ENCODE results near the gene NOP53. TPM values are rescaled to one million over a fixed set of nuclear protein-coding genes. Genes with fewer than 3 reads are reported as not detected.

Gene NOP53
- total RNA-seq, 6 donors from 2014 or later: 261 to 432 (median 282) TPM

DNA sequence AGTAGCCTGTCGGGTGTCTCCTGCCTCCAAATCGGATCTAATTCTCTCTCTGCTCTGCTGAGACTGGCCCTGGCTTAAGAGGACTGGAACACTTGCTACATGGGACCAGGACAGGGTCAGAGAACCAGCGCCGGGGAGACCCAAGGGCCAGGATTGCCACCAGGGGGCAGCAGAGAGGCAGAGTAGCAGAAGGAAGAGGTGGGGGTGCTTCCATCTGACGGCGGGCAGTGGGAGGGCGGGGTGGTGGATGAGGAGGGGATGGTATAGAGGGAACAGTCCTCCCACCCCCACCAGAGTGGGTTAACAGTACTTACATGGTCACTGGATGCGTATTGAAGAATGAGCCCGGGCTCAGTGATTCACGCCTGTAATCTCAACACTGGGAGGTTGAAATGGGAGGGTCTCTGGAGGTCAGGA, 45.1 kb downstream of the NOP53 start:
- TF ChIP-seq EP300 (IDR thresholded peaks at IDR 0.05): no peak
- peak; percentile 64 to 83 (median 72) for TF ChIP-seq CTCF (IDR thresholded peaks at IDR 0.05)
- H3K4me3 ChIP-seq: no peak overlapping the region
- peaks cover 0 to 8% (median 1%) of the 10 kb centered on the region in 4 donors for H3K4me1 ChIP-seq
- H3K36me3 ChIP-seq: peaks cover 5 to 29% (median 8%) of the 10 kb centered on the region in 4 donors
- ATAC-seq (ENCODE audit: low FRiP score in 2 of 2) (peak; percentile 77 to 91), DNase-seq (peak; percentile 71 to 86)
- H3K27me3 ChIP-seq: no peaks in the 10 kb centered on the region
- 10 to 19% methylated on average over 10 of the region's 10 CpGs for whole genome bisulfite sequencing, 2 donors
- no peak overlapping the region for H3K27ac ChIP-seq
- no peaks in the 10 kb centered on the region for H3K9me3 ChIP-seq

DNA sequence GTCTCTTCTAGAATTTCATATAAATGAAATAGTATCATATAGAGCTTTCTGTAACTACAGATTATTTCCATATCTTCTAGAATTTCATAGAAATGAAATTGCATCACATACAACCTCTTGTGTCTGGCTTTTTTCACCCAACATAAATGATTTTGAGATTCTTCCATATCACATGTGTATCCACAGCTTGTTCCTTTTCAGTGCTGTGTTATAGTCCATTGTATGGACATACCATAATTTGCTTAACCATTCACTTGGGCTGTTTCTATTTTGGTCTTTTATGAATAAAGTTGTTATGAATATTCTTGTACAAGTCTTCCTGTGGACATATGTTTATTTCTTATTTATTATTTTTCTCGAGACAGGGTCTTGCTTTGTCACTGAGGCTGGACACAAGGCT, 47.3 kb downstream of the NOP53 start:
- ATAC-seq (ENCODE audit: low FRiP score in 2 of 2) (no peak), DNase-seq (no peak)
- 91 to 95% methylated on average over 1 of the region's 1 CpG for WGBS, 2 donors
- Histone ChIP-seq H3K4me1 (peaks cover 0 to 8% (median 1%) of the 10 kb centered on the region in 4 donors), H3K4me3 (no peak overlapping the region), H3K27me3 (no peaks in the 10 kb centered on the region), H3K9me3 (no peaks in the 10 kb centered on the region), H3K36me3 (peaks cover 0 to 7% (median 1%) of the 10 kb centered on the region in 4 donors), H3K27ac (no peak overlapping the region)
- TF ChIP-seq EP300 (IDR thresholded peaks at IDR 0.05) (no peak), POLR2AphosphoS5 (IDR thresholded peaks at IDR 0.05) (no peak), CTCF (IDR thresholded peaks at IDR 0.05) (no peak), POLR2A (IDR thresholded peaks at IDR 0.05) (no peak)

GRCh38 chr19:47794526-47794925, 49.2 kb downstream of the NOP53 start:
- Histone ChIP-seq H3K4me1 (peaks cover 0 to 8% (median 0%) of the 10 kb centered on the region in 4 donors), H3K36me3 (no peaks in the 10 kb centered on the region), H3K27me3 (no peaks in the 10 kb centered on the region), H3K9me3 (no peaks in the 10 kb centered on the region), H3K4me3 (no peak overlapping the region), H3K27ac (no peak overlapping the region)
- TF ChIP-seq POLR2AphosphoS5 (IDR thresholded peaks at IDR 0.05): no peak
- no peak for TF ChIP-seq EP300 (IDR thresholded peaks at IDR 0.05)
- no peak for TF ChIP-seq CTCF (IDR thresholded peaks at IDR 0.05)
- no peak for TF ChIP-seq POLR2A (IDR thresholded peaks at IDR 0.05)
- WGBS, 2 donors: 76 to 87% methylated on average over 18 of the region's 18 CpGs
- ATAC-seq (ENCODE audit: low FRiP score in 2 of 2) (no peak), DNase-seq (no peak)

DNA sequence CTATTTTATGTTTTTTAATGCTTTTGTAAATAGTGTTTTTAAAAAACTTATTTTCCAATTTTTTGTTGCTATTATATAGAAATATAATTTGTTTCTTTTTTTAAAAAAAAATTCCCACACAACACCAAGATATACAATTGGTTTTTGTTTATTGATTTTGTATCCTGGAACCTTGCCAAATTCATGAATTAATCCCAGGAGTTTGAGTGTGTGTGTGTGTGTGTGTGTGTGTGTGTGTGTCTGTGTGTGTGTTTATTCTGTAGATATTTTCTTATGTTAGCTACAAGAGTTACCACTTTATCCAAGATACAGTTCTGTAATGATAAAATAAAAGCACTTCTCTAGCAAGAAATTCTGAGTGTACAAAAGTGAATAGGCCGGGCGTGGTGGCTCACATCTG, 51.4 kb downstream of the NOP53 start:
- 67 to 80% methylated on average over 2 of the region's 2 CpGs for WGBS, 2 donors
- no peak for DNase-seq
- TF ChIP-seq EP300 (IDR thresholded peaks at IDR 0.05): no peak
- H3K27me3 ChIP-seq: no peaks in the 10 kb centered on the region
- H3K9me3 ChIP-seq: no peaks in the 10 kb centered on the region
- no peaks in the 10 kb centered on the region for H3K36me3 ChIP-seq
- no peak overlapping the region for H3K27ac ChIP-seq
- H3K4me1 ChIP-seq: no peaks in the 10 kb centered on the region
- no peak overlapping the region for H3K4me3 ChIP-seq
- ATAC-seq (ENCODE audit: low FRiP score in 2 of 2): no peak

DNA sequence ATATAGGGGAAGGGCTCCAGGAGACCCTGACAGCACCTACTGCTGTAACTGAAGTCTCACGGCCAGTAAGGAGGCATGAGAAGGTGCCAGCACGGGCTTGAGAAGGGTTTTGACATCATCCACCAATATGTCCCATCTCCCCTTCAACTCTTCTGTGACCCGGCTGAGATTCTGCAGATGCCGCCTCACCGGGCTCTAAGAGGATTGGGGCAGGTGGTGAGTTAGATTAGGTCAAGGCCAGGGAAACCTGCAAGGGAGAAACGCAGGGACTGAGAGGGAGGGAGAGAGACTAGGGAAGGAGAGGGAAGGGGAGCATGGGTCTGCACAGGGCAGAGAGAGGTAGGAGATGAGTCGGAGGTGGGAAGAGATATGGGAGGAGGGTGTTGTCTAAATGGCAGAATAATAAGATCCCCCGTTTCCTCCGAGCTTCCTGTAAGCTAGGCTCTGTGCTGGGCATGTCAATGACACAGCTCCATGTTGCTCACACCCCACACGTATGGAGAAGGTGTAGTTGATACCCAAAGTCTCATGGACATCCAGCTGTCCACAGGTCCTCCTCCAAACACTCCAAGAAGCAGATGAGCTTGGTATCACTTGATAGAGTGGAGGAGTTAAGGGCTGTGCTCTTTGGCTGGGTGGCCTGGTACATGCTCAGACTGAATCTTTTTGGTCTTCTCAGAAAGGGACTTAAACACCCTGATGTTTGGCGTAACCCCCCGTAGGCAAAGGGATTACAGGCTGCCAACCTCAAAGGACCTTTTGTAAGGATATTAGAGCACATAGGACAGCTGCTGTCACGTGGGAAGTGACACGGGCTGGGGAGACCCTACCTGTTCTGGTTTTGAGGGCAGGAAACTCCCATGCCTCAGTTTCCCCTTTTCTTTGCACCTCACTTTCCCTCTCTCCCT, 52.9 kb downstream of the NOP53 start:
- 57 to 65% methylated on average over 12 to 14 of the region's 14 CpGs for WGBS, 2 donors
- no peak overlapping the region for H3K4me3 ChIP-seq
- DNase-seq (no peak), ATAC-seq (ENCODE audit: low FRiP score in 2 of 2) (no peak)
- H3K4me1 ChIP-seq: no peaks in the 10 kb centered on the region
- H3K9me3 ChIP-seq: no peaks in the 10 kb centered on the region
- no peak for TF ChIP-seq POLR2AphosphoS5 (IDR thresholded peaks at IDR 0.05)
- TF ChIP-seq POLR2A (IDR thresholded peaks at IDR 0.05): no peak
- no peak for TF ChIP-seq CTCF (IDR thresholded peaks at IDR 0.05)
- no peak for TF ChIP-seq EP300 (IDR thresholded peaks at IDR 0.05)
- no peaks in the 10 kb centered on the region for H3K27me3 ChIP-seq
- H3K36me3 ChIP-seq: no peaks in the 10 kb centered on the region
- H3K27ac ChIP-seq: no peak overlapping the region
